HepG2 (cell line): ENCODE measurements around the gene SOS2. TPM values are rescaled to one million over a fixed set of nuclear protein-coding genes. Genes with fewer than 3 reads are reported as not detected.

Experiments used
- DNMT1 ChIP-seq: sonication (generic); formaldehyde crosslinking; IDR thresholded peaks from 2 replicates; pipeline ENCODE4 v1.5.1; 2020; ENCODE audit warnings: mild to moderate bottlenecking, missing genetic modification reagents
- HDAC1 ChIP-seq: sonication (generic); formaldehyde crosslinking; IDR thresholded peaks from 2 replicates; pipeline ENCODE4 v1.5.1; 2020; ENCODE audit warnings: mild to moderate bottlenecking, missing genetic modification reagents
- POGZ ChIP-seq: sonication (generic); formaldehyde crosslinking; IDR thresholded peaks from 2 replicates; pipeline ENCODE4 v1.4.0; 2020; ENCODE audit warnings: mild to moderate bottlenecking, missing genetic modification reagents
- ZKSCAN8 ChIP-seq: IDR thresholded peaks from 2 replicates; pipeline ENCODE4 v1.6.1; 2016; ENCODE audit warnings: borderline replicate concordance, missing genetic modification reagents, missing compliant biosample characterization
- ZNF34 ChIP-seq: sonication (generic); formaldehyde crosslinking; IDR thresholded peaks from 2 replicates; pipeline ENCODE4 v1.4.0; 2020; ENCODE audit warnings: mild to moderate bottlenecking, missing genetic modification reagents, borderline replicate concordance
- ZNF646 ChIP-seq: sonication (generic); formaldehyde crosslinking; IDR thresholded peaks from 2 replicates; pipeline ENCODE4 v1.9.0; 2021; ENCODE audit warnings: mild to moderate bottlenecking, missing genetic modification reagents
- polyA plus RNA-seq, 8 experiments: library from polyadenylated mRNA; depleted of rRNA in 3 of 8; stranded (reverse) in 7 of 8; unstranded in 1 of 8; fragments of >200 nt; fragmentation: Illumina TruSeq in 4 of 8; extraction: Trizol in 4 of 8; gene quantifications; 2 replicates each; pipeline versions ENCODE4 v1.2.1 to v1.2.3, GENCODE V29; 2011 to 2016; ENCODE audit warnings: low read depth in 4 of 8, missing spikeins in 1 of 8, mixed read lengths in 1 of 8; ENCODE audit not compliant: insufficient read depth in 1 of 8
- total RNA-seq, 5 experiments: library from RNA; depleted of rRNA; stranded (reverse); fragments of >200 nt; fragmentation: Illumina TruSeq; extraction: Trizol; gene quantifications; 2 replicates each; pipeline ENCODE4 v1.2.3, GENCODE V29; 2016; ENCODE audit warnings: low read depth in 1 of 5
- TF ChIP-seq, protein P1 (sequence below), 2 experiments: fragments of 450-650 bp in 1 of 2; sonication (generic) in 1 of 2; formaldehyde crosslinking in 1 of 2; IDR thresholded peaks; 2 replicates each; pipeline versions ENCODE4 v1.6.1 to v1.8.0; 2016 to 2022; ENCODE audit warnings: antibody characterized with exemption in 1 of 2, mild to moderate bottlenecking in 1 of 2, missing genetic modification reagents in 1 of 2
- TF ChIP-seq, protein P2 (sequence below): sonication (generic); formaldehyde crosslinking; IDR thresholded peaks from 2 replicates; pipeline ENCODE4 v1.4.0; 2020; ENCODE audit warnings: missing genetic modification reagents

Gene SOS2
- total and polyA plus RNA-seq, 2 of the 13 experiments (the other 11 are each of a cell fraction or from before 2014, with no cell fraction given) = 9.3 to 12.1 TPM

GRCh38 chr14:50082784-50083466 lies 148.5 kb downstream of the SOS2 start (continued):
- TF ChIP-seq, protein P1, sequence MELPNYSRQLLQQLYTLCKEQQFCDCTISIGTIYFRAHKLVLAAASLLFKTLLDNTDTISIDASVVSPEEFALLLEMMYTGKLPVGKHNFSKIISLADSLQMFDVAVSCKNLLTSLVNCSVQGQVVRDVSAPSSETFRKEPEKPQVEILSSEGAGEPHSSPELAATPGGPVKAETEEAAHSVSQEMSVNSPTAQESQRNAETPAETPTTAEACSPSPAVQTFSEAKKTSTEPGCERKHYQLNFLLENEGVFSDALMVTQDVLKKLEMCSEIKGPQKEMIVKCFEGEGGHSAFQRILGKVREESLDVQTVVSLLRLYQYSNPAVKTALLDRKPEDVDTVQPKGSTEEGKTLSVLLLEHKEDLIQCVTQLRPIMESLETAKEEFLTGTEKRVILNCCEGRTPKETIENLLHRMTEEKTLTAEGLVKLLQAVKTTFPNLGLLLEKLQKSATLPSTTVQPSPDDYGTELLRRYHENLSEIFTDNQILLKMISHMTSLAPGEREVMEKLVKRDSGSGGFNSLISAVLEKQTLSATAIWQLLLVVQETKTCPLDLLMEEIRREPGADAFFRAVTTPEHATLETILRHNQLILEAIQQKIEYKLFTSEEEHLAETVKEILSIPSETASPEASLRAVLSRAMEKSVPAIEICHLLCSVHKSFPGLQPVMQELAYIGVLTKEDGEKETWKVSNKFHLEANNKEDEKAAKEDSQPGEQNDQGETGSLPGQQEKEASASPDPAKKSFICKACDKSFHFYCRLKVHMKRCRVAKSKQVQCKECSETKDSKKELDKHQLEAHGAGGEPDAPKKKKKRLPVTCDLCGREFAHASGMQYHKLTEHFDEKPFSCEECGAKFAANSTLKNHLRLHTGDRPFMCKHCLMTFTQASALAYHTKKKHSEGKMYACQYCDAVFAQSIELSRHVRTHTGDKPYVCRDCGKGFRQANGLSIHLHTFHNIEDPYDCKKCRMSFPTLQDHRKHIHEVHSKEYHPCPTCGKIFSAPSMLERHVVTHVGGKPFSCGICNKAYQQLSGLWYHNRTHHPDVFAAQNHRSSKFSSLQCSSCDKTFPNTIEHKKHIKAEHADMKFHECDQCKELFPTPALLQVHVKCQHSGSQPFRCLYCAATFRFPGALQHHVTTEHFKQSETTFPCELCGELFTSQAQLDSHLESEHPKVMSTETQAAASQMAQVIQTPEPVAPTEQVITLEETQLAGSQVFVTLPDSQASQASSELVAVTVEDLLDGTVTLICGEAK (IDR thresholded peaks at IDR 0.05) = no peak
- TF ChIP-seq, protein P1 (CRISPR knock-in tag; IDR thresholded peaks at IDR 0.05) = no peak
- TF ChIP-seq ZNF34 (CRISPR knock-in tag) (no peak), HDAC1 (no peak), DNMT1 (no peak), POGZ (CRISPR knock-in tag) (no peak), ZNF646 (no peak), ZKSCAN8 (CRISPR knock-in tag) (no peak)
- TF ChIP-seq, protein P2, sequence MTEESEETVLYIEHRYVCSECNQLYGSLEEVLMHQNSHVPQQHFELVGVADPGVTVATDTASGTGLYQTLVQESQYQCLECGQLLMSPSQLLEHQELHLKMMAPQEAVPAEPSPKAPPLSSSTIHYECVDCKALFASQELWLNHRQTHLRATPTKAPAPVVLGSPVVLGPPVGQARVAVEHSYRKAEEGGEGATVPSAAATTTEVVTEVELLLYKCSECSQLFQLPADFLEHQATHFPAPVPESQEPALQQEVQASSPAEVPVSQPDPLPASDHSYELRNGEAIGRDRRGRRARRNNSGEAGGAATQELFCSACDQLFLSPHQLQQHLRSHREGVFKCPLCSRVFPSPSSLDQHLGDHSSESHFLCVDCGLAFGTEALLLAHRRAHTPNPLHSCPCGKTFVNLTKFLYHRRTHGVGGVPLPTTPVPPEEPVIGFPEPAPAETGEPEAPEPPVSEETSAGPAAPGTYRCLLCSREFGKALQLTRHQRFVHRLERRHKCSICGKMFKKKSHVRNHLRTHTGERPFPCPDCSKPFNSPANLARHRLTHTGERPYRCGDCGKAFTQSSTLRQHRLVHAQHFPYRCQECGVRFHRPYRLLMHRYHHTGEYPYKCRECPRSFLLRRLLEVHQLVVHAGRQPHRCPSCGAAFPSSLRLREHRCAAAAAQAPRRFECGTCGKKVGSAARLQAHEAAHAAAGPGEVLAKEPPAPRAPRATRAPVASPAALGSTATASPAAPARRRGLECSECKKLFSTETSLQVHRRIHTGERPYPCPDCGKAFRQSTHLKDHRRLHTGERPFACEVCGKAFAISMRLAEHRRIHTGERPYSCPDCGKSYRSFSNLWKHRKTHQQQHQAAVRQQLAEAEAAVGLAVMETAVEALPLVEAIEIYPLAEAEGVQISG = no peak
